Cardiac fibroblast (primary cell): Measurements from ENCODE around the gene DOCK4.

Experiments used
- DNase-seq, 2 donors: peaks; one replicate each; pipeline versions ENCODE4 v3.0.0 to v3.0.0-alpha.2; 2010; ENCODE audit warnings: low read depth in 2 of 2
- H3K4me3 ChIP-seq, 2 donors: replicated peaks in 1 of 2; 1 replicate in 1 of 2; 2 replicates in 1 of 2; pipeline ENCODE4 v1.5.1; 2011; ENCODE audit warnings: low read depth in 2 of 2, low read length in 2 of 2, mild to moderate bottlenecking in 2 of 2, moderate library complexity in 1 of 2
- TF ChIP-seq, protein P1 (sequence below): IDR thresholded peaks from one replicate; pipeline ENCODE4 v1.5.1; 2011; ENCODE audit warnings: low read depth, mild to moderate bottlenecking, low read length, inconsistent platforms

Gene DOCK4

DNA sequence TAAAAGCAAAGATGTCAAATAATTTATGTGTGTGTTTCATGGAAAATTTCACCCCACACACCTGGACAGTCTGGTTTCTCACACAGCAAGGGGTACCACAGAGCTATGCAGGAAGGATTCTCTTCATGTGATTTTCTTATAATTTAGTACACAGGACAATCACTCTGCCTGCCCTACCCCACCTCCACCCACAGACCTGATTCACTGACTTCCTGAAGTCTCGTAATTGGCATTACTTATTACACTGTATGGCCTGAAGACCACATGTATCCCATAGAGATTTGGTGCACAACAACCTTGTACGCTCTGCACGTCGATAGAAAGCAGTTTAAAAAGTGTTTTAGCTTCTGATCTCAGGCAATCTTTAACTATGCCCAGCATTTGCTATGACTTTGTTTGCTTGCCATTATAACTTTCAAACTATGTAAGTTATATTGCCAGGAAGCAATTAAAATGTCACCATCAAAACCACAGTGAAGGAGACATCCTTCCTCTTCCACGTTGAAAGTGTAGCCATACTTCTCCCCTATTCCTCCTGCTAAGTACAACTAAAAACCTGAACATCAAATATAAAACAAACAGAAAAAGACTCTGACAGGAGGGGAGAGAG is 364.5 kb downstream of the DOCK4 start:
- DNase-seq: no peak
- H3K4me3 ChIP-seq: no peak overlapping the region
- TF ChIP-seq, protein P1, sequence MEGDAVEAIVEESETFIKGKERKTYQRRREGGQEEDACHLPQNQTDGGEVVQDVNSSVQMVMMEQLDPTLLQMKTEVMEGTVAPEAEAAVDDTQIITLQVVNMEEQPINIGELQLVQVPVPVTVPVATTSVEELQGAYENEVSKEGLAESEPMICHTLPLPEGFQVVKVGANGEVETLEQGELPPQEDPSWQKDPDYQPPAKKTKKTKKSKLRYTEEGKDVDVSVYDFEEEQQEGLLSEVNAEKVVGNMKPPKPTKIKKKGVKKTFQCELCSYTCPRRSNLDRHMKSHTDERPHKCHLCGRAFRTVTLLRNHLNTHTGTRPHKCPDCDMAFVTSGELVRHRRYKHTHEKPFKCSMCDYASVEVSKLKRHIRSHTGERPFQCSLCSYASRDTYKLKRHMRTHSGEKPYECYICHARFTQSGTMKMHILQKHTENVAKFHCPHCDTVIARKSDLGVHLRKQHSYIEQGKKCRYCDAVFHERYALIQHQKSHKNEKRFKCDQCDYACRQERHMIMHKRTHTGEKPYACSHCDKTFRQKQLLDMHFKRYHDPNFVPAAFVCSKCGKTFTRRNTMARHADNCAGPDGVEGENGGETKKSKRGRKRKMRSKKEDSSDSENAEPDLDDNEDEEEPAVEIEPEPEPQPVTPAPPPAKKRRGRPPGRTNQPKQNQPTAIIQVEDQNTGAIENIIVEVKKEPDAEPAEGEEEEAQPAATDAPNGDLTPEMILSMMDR: no peak

GRCh38 chr7:111840528-111840927 is 365.7 kb downstream of the DOCK4 start:
- TF ChIP-seq, protein P1: no peak
- H3K4me3 ChIP-seq: no peak overlapping the region
- no peak for DNase-seq

GRCh38 chr7:111839261-111839660 is 366.9 kb downstream of the DOCK4 start:
- H3K4me3 ChIP-seq: no peak overlapping the region
- TF ChIP-seq, protein P1: no peak
- no peak for DNase-seq

DNA sequence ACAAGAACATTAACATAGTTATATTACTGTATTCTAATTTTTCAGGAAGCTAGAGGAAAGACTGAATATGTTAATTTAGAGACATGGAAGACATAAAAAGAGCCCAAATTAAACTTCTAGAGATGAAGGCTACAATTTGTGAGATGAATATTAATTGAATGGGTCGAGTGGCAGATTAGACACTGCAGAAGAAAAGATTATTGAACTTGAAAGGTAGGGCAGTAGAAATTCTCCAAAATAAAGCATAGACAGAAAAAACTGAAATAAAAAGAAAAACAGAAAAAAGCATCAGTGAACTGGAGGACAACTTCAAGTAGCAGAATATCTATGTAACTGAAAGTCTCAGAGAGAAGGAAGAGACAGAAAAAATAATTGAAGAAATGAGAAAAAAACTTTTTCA is 369.6 kb downstream of the DOCK4 start:
- TF ChIP-seq, protein P1: no peak
- H3K4me3 ChIP-seq: no peak overlapping the region
- DNase-seq: no peak

DNA sequence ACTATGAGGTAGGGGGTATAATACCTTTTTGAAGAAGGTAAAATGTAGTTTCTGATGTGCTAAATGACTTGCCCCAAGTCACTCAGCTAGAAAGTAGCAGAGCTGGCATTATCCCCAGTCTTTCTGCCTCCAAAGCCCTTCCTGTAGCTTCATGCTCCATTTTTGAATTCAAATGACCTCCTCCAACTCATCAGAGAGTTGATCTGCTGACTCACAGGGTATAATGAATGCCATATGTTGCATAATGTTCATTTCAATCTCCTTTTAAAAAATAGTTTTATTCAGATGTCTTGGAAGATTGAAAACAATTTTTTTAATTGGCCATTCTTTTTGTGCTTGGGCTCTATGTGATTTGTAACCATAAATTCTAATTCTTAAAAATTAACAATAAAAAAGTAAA is 371.1 kb downstream of the DOCK4 start:
- peak; percentile 84 to 88 for DNase-seq
- TF ChIP-seq, protein P1: no peak
- H3K4me3 ChIP-seq: no peak overlapping the region

DNA sequence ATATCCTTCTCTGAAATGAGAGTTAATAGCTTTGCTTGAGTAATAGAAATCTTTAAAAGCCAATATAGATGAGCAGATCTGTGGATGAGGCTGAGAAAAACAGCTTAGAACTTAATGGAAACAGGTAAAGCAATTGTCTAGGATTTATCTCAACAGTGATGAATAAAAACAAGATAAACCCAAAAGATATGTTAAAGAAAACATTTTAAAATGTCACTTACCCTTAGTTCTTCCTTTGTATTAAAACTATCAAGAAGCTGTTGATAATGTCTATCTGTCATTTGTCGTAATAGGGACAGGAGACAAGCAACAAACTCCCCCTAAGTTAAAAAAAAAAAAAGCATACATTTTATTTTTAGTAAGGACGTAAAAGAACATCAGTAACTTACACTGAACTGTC is 371.8 kb downstream of the DOCK4 start:
- DNase-seq: no peak
- no peak overlapping the region for H3K4me3 ChIP-seq
- TF ChIP-seq, protein P1: no peak

- no peak overlapping the region for H3K4me3 ChIP-seq
- TF ChIP-seq, protein P1: no peak
- peak; percentile 44 to 64 for DNase-seq
Observed at GRCh38 chr7:111833466-111833865, 372.7 kb downstream of the DOCK4 start.
